Activated naive CD4-positive, alpha-beta T cell treated with anti-CD3 and anti-CD28 coated beads, Interleukin-2, amount 10 ng/mL, durations not matched to agents 7 days and 5 days (primary cell): Measurements from ENCODE around the gene CCNI.
A peak's percentile ranks its signal among the peaks of the same experiment; 100 is the strongest.

Experiments used
- CTCF ChIA-PET: fragments of 350-600 bp; sonication (Branson Sonifier 250); formaldehyde crosslinking; loops from one replicate; lab custom pipeline; 2021; ENCODE audit warnings: antibody characterized with exemption; lab: Charles Lee
- DNase-seq: peaks from one replicate; pipeline ENCODE4 v3.0.0-alpha.2; 2020
- H3K27ac Mint-ChIP-seq: one replicate; pipeline ENCODE4 v1.8.0; 2021; ENCODE audit warnings: mild to moderate bottlenecking, moderate library complexity, mixed read lengths
- H3K27me3 Mint-ChIP-seq: one replicate; pipeline ENCODE4 v1.8.0; 2021; ENCODE audit warnings: mild to moderate bottlenecking, mixed read lengths
- H3K36me3 Mint-ChIP-seq: one replicate; pipeline ENCODE4 v1.8.0; 2021; ENCODE audit warnings: mixed read lengths
- H3K4me1 Mint-ChIP-seq: one replicate; pipeline ENCODE4 v1.8.0; 2021; ENCODE audit warnings: mixed read lengths
- H3K4me3 Mint-ChIP-seq: one replicate; pipeline ENCODE4 v1.8.0; 2021; ENCODE audit warnings: mild to moderate bottlenecking, moderate library complexity, mixed read lengths
- H3K9me3 Mint-ChIP-seq: one replicate; pipeline ENCODE4 v1.8.0; 2021; ENCODE audit warnings: mixed read lengths

Gene CCNI

DNA sequence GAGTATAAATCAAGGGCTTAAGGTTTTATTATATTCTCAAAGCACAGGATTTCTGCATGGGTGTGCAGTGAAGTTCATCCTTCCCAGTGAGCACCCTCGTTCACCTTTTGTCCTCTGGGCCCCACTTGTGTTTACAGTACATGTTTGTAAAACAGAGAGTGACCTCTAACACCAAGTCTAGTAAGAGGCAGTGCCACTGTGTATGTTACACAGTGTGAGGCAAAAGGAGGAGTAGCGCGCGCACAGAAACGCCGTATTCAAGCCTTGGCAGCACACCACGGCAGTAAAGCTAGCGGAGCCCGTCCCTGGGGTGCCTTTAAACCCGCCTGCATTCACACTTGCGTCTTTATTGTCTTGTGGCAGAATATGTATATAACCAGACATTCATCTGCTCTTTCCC lies 51.9 kb downstream of the CCNI start:
- no peaks in the 10 kb centered on the region for H3K9me3 Mint-ChIP-seq
- H3K4me1 Mint-ChIP-seq = peaks cover 38% of the 10 kb centered on the region
- peaks cover 45% of the 10 kb centered on the region for H3K36me3 Mint-ChIP-seq
- H3K4me3 Mint-ChIP-seq = no peak overlapping the region
- DNase-seq = no peak
- peaks cover 6% of the 10 kb centered on the region for H3K27me3 Mint-ChIP-seq
- H3K27ac Mint-ChIP-seq = no peak overlapping the region
- CTCF ChIA-PET = no interaction called here

DNA sequence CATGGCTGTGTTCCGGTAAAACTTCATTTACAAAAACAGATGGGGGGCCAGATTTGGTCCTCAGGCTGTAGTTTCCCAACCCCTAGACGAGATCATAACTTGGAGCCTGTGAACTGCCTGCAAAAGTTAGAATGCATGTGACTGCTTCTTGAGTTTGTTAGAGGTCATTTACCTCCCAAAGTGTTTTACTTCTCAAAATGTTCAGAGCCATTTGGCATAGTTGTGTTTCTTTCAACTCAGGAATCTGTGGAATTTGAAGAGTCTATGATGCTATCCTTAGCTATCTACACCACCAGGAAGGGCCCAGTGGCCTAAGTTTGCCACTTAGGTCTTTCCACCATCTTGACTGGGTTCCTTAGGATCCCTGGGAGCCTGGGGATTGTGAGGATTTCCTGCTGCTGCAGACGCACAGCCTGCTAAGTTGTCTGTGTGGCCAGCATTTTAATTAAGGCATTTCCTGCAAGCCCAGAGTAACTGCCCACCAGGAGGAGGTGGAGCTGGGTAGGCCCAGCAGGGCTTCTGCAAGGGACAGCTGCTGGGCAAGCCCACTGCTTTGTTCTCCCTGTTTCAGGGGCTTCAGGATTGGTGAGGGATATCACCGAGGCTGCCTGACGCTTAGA lies 53.1 kb downstream of the CCNI start:
- peaks cover 6% of the 10 kb centered on the region for H3K27me3 Mint-ChIP-seq
- CTCF ChIA-PET = no interaction called here

DNA sequence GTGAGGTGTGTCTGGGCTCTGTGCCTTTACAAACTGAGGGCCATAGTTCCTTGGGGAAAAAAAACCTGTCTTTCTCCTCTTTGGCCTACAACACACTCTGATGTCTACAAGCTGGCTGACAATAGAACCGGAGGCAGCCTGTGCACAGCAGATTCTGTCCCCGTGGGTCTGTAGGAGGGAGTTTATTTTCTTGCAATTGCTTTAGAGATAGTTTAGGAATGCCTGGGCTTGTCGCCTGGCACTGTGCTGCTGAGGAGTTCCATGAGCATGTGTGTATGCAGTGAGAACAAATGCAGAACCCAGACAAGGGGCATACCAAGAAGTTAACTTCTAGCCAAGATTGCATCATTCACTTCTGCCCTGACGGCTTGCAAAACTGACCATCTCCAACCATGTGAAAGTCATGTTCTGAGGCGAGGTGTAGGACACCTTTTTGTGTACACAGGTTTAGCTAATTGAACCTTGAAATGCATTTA lies 54.1 kb downstream of the CCNI start:
- Mint-ChIP-seq H3K27me3 (peaks cover 6% of the 10 kb centered on the region), H3K4me1 (peaks cover 19% of the 10 kb centered on the region), H3K36me3 (peaks cover 41% of the 10 kb centered on the region), H3K4me3 (no peak overlapping the region), H3K27ac (no peak overlapping the region), H3K9me3 (no peaks in the 10 kb centered on the region)
- DNase-seq = no peak
- CTCF ChIA-PET = no interaction called here

More for the DNA sequence above, 53.1 kb downstream of the CCNI start:
- Mint-ChIP-seq H3K27ac (no peak overlapping the region), H3K36me3 (peaks cover 45% of the 10 kb centered on the region), H3K4me1 (peaks cover 25% of the 10 kb centered on the region), H3K9me3 (no peaks in the 10 kb centered on the region), H3K4me3 (no peak overlapping the region)
- no peak for DNase-seq

DNA sequence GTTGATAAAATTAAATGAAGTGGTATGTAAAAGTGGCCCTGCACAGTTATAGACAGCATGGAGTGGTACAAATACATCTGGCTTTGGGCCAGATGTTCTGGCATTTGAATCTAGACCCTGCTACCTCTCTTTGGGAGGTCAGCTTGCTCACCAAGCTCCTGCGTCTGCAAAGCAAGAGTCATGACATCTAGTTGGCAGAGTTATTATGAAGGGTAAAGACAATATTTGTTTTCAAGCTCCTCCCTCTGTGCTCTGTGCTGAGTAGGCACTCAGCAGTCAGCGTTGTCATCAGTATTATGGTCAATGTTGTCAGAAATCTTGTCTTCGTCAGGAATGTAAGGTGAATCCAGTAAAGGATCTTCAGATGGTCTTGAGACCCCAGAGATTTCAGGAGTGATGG lies 55.8 kb downstream of the CCNI start:
- CTCF ChIA-PET = no interaction called here
- Mint-ChIP-seq H3K36me3 (peaks cover 36% of the 10 kb centered on the region), H3K27ac (no peak overlapping the region), H3K27me3 (peaks cover 6% of the 10 kb centered on the region), H3K4me1 (peaks cover 13% of the 10 kb centered on the region), H3K9me3 (no peaks in the 10 kb centered on the region), H3K4me3 (no peak overlapping the region)
- DNase-seq = no peak

DNA sequence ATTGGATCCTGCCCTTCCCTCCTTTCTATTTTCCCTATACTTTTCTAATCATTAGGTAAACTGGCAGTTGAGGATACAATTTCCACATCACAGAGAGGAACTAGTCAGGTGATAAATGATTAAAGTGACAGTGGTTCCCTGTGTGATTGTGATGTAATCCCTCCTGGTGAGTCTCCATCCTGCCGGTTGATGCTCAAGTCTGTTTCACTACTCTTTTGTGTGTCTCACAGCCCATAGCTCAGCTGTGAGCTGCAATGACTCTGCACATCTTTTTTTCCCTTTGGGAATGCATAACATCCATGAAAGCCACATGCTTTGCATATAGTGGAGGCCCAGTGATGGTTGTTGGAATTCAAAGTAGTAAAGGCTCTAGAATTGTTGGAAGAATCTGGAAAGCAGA lies 60.4 kb downstream of the CCNI start:
- Mint-ChIP-seq H3K4me1 (peaks cover 42% of the 10 kb centered on the region), H3K27me3 (no peaks in the 10 kb centered on the region), H3K27ac (no peak overlapping the region), H3K9me3 (no peaks in the 10 kb centered on the region), H3K4me3 (no peak overlapping the region), H3K36me3 (peaks cover 30% of the 10 kb centered on the region)
- no peak for DNase-seq
- CTCF ChIA-PET = interaction anchor here (1.0 kb wide), 1 partner anchor 29 kb away, joined by 3 read pairs; no protein-coding TSS in a partner anchor

DNA sequence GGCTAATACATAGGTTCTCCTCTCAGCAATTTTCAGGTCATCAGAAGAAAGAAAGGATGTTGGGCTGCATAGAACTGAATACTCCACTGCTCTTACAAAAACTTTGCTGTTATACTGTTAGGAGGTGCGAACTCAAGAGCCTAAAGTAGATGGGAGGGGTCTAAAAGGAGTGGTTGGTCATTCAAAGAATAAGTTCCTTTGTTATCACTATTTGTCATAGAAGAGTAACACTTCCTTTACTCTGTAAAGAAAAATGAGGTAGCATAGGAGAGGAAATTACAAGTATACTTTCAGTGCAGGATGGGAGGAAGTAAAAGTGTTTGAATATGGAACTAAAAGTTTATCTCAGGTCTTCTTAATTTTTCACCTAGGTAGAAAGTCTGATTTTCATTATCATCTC lies 61.5 kb downstream of the CCNI start:
- DNase-seq = no peak
- Mint-ChIP-seq H3K9me3 (no peaks in the 10 kb centered on the region), H3K36me3 (peaks cover 31% of the 10 kb centered on the region), H3K4me1 (peaks cover 46% of the 10 kb centered on the region), H3K27ac (peak overlapping the region; percentile 35), H3K4me3 (no peak overlapping the region), H3K27me3 (no peaks in the 10 kb centered on the region)
- CTCF ChIA-PET = no interaction called here

DNA sequence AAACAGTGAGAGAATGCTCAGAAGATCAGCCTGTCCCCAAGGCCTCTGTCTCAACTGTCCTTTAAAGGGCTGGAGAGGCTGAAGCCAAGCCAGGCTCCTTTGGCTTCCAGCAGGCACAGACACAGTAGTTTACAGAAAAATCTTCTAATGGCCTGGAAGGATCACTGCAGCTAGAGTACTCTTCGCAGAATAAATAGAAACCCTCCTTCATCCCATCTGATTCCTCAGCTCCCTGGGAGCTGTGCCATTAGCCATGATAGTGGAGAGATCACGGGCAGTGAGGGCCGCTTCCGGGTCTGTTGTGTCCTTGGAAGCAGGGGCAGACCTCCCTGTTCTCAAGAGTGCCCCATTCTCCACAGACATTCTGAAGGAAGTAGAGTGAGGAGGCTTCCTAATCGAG lies 63.1 kb downstream of the CCNI start:
- Mint-ChIP-seq H3K4me1 (peaks cover 61% of the 10 kb centered on the region), H3K27ac (no peak overlapping the region), H3K4me3 (no peak overlapping the region), H3K36me3 (peaks cover 38% of the 10 kb centered on the region), H3K27me3 (no peaks in the 10 kb centered on the region), H3K9me3 (no peaks in the 10 kb centered on the region)
- DNase-seq = no peak
- CTCF ChIA-PET = no interaction called here

DNA sequence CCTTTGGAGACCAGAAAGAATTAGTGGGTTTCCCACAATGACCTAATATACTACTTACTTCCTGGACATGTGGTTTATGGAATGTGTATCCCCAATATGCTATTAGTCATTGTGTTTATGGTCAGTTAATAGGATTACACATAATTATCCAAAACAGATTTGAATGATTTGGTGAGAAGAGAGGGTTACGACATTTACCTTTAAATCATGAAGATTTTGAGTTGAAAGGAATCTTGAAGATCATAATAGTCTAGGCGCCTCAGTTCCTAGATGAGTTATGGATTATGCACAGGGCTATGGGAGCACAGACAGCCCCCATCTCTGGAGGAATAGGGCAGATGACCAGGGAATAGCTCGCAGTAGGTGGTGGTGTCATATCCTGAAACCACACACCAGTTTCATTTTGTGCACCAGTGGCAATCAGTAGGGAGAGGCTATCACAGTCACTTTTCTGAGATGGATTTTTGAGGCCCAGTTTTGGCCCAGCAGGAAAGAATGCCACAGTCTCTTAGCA lies 64.9 kb downstream of the CCNI start:
- peaks cover 36% of the 10 kb centered on the region for H3K36me3 Mint-ChIP-seq
- H3K9me3 Mint-ChIP-seq = no peaks in the 10 kb centered on the region
- no peak overlapping the region for H3K4me3 Mint-ChIP-seq
- H3K27me3 Mint-ChIP-seq = no peaks in the 10 kb centered on the region
- H3K4me1 Mint-ChIP-seq = peaks cover 72% of the 10 kb centered on the region
- no peak overlapping the region for H3K27ac Mint-ChIP-seq
- no peak for DNase-seq
- CTCF ChIA-PET = no interaction called here

DNA sequence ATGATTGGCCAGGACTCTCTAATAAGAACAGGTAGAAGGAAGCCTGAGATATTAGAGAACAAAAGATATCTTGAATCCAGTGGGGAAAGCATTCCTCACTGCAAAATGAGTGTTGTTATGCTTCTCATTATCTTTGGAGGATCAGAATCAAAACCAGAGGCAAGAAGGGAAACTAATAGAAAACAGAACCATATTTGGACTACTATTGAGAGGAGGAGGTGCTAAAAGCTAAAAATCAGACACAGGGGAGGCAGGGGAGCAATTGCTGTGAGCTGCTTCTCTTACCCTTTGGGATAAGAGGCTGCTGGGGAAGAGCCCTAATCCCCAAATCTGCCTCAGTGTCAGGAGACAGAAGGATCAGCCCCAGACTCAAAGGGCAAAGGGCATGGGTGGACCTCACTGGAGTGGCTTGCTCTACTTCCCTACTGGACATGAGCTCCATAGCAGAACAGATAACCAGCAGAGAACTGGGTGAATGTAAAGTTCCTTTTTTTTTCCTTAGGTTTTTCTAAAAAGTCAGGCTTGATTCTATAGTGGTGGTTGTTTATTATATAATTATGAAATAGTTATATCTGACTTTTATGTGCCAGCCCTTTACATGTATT lies 66.2 kb downstream of the CCNI start:
- peaks cover 61% of the 10 kb centered on the region for H3K4me1 Mint-ChIP-seq
- H3K27me3 Mint-ChIP-seq = no peaks in the 10 kb centered on the region
- no peak overlapping the region for H3K27ac Mint-ChIP-seq
- H3K36me3 Mint-ChIP-seq = peaks cover 33% of the 10 kb centered on the region
- H3K4me3 Mint-ChIP-seq = no peak overlapping the region
- CTCF ChIA-PET = no interaction called here
- no peaks in the 10 kb centered on the region for H3K9me3 Mint-ChIP-seq
- DNase-seq = no peak

DNA sequence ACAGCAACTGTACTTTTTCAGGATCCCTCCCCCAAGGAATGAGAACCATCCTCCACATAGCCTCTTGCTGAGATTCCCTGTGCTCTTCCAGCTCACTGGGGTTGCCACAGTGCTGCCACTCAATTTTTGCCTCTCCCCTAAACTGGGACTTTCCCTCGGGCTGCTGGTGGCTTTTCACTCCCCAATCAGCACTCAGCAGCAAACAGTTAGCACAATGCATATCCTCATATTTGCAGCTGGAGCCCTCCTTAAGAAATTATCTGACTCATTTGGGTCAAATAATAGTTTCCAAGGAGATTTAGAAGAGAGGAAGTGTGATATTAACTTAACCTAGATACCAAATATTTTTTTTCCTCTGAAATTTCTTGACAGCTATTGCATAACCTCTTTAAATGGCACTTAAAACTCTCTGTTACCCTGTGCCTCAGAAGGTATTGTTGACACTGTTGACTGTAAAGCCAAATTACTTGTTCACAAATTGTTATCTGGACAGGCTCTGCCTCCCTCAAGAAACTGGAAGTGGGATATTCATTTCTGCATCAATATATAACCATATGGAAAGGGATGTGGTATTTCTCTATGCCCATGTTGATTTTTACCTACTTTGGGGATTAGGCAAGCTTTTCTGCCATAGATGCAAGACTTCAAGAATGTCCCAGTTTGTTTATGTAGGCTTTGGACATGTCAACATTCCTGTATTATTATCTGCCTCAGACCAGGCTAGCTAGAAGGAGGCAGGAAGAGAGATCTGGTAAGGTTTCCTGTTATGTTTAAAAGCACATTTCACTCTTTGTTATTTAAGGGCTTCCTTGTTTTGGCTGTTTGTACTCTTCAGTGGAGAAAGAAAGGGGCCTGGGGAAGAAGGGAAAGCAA lies 68.2 kb downstream of the CCNI start:
- H3K27ac Mint-ChIP-seq = peak overlapping the region; percentile 73
- H3K9me3 Mint-ChIP-seq = no peaks in the 10 kb centered on the region
- CTCF ChIA-PET = interaction anchor here (1.5 kb wide), 1 partner anchor 13 kb away, joined by 3 read pairs; no protein-coding TSS in a partner anchor
- H3K27me3 Mint-ChIP-seq = no peaks in the 10 kb centered on the region
- H3K4me3 Mint-ChIP-seq = no peak overlapping the region
- H3K4me1 Mint-ChIP-seq = peaks cover 47% of the 10 kb centered on the region
- peaks cover 30% of the 10 kb centered on the region for H3K36me3 Mint-ChIP-seq
- peak; percentile 39 for DNase-seq

DNA sequence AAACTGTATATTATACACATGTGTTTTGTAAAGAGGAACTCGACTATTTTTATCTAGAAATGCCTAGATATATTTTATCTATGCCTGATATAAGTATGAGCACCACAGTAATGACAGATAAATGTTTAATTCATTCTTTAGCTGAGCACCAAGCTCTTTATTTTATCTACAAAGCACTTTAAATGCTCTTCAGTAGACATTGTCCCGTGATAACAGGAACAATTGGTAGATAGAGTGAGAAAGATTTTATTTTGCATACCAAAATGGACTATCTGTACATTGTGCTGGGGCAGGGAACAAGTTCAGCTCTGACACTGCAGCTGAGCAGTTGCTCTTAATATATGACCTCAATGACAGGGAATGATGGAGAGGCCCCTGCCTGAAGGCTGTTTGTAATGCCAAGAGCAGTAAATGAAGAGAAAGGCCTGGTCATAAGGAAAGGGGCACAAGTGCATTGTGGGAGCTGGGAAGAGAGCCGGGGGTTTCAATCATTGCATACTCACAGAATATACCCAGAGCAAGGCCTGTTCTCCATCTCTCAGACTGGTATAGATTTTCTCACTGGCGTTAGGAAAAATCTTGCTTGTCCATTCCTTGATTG lies 68.9 kb downstream of the CCNI start:
- no peak overlapping the region for H3K4me3 Mint-ChIP-seq
- H3K4me1 Mint-ChIP-seq = peaks cover 47% of the 10 kb centered on the region
- DNase-seq = no peak
- no peak overlapping the region for H3K27ac Mint-ChIP-seq
- peaks cover 30% of the 10 kb centered on the region for H3K36me3 Mint-ChIP-seq
- no peaks in the 10 kb centered on the region for H3K27me3 Mint-ChIP-seq
- CTCF ChIA-PET = interaction anchor here (1.5 kb wide), 1 partner anchor 13 kb away, joined by 3 read pairs; no protein-coding TSS in a partner anchor
- H3K9me3 Mint-ChIP-seq = no peaks in the 10 kb centered on the region

DNA sequence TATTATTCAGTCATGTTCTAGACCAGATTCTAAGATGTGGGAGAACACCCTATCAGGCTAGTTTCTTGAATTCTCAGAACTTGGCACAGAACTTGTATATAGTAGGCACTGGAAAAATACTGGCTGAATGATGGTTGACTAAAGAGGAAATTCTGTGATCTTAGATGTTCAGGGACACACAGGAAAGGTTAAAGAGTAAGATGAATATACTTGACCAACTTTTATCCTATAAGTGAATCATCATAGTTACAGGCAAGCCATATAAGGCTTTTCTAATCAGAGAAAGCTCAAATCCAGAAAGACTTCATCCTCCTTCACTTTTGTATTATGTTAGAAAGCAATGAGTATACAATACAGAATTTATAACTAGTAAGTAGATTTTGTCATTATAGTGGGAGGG lies 72.4 kb downstream of the CCNI start:
- peaks cover 23% of the 10 kb centered on the region for H3K4me1 Mint-ChIP-seq
- H3K9me3 Mint-ChIP-seq = no peaks in the 10 kb centered on the region
- no peaks in the 10 kb centered on the region for H3K27me3 Mint-ChIP-seq
- no peak for DNase-seq
- CTCF ChIA-PET = interaction anchor here (0.8 kb wide), 1 partner anchor 248 kb away, joined by 3 read pairs; no protein-coding TSS in a partner anchor
- no peak overlapping the region for H3K27ac Mint-ChIP-seq
- no peak overlapping the region for H3K4me3 Mint-ChIP-seq
- peaks cover 18% of the 10 kb centered on the region for H3K36me3 Mint-ChIP-seq

DNA sequence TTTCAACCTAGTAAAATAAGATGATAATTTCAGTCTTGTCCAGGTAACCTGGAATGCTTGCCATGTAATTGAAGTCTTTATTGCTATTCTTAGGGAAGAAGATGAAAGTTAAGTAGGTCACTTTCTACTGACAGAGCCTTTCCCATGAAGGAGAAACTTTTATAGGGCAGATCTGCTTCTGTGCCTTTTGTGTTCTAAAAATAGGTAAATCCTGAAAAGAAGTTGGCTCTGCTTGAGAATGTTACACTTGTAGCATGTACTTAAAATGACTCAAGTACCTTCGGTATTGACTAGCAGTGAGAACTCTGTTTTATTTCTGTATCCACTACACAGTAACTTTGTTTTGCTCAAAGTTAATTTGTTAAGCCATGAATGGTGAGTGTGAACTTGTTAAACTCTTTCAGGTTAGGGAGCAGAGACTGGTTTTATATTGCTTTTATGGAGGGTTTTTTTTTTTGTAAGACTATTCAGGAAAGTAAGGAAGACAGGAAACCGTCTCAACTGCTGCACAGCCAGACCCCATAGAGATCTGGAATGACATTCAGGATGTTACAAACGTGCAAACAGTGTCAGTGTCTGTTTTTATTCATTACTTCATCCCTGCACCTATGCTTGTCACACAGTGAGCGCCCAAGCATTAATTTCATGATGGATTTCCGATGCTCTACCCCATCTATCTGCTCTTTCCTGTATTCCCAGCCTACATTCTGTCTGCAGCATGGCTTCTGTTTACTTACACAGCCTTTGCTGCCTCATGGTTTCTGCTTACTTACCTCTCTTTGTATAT lies 73.3 kb downstream of the CCNI start:
- Mint-ChIP-seq H3K9me3 (no peaks in the 10 kb centered on the region), H3K4me3 (no peak overlapping the region), H3K36me3 (peaks cover 17% of the 10 kb centered on the region), H3K4me1 (peaks cover 14% of the 10 kb centered on the region), H3K27me3 (no peaks in the 10 kb centered on the region), H3K27ac (no peak overlapping the region)
- DNase-seq = no peak
- CTCF ChIA-PET = no interaction called here
